Measurements from ENCODE around the gene DENND4C.
A peak's percentile ranks its signal among the peaks of the same experiment; 100 is the strongest.

Gene DENND4C

DNA sequence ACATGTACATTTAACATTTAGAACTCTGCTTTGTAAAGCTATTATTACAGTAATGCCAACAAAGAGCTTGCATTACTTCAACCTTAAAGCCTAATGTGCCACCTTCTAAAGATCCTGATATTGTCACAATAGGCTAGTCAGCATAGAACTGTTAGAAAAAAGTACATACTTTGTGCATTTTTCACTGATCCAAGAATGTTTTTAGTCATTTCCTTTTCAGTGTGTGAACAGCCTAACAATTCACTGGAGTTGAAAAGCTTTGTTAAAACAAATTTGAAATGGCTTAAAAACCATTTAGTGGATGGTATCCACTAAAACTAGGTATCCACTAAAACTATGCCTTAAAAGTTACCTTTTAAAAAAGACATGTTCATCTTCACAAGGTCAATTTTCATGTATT, 145.0 kb downstream of the DENND4C start:
- TF ChIP-seq FOXP2 (optimal IDR thresholded peaks at IDR 0.05; ENCODE audit: borderline replicate concordance, extremely low read depth, extremely low read length, insufficient read depth) (no peak), POLR2AphosphoS5 (IDR thresholded peaks at IDR 0.05; ENCODE audit: low read depth, low read length) (no peak), SIN3A (IDR thresholded peaks at IDR 0.05; ENCODE audit: borderline replicate concordance, insufficient read depth, low read length) (no peak)

DNA sequence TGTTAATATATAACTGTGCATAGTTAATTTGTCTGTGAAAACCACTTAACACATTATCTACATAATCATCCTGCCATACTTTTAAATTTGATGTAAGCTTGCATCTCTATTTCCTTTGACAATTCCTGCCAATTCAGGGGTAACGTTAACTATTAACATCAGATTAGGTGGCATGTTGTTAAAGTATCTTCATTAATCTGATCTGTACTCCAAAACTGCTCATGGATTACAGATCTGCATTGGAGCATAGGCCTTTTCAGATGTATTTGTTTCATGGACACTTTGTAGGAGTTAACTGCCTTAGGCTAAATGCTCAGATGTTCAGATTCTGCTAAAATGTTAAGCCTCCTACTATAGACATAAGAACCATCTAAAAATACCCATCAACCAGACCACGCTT, 146.4 kb downstream of the DENND4C start:
- no peak for TF ChIP-seq TAF1 (IDR thresholded peaks at IDR 0.05; ENCODE audit: borderline replicate concordance, insufficient read depth, low read length)
- no peak for TF ChIP-seq FOXP2 (optimal IDR thresholded peaks at IDR 0.05; ENCODE audit: borderline replicate concordance, extremely low read depth, extremely low read length, insufficient read depth)
- TF ChIP-seq, protein P1, sequence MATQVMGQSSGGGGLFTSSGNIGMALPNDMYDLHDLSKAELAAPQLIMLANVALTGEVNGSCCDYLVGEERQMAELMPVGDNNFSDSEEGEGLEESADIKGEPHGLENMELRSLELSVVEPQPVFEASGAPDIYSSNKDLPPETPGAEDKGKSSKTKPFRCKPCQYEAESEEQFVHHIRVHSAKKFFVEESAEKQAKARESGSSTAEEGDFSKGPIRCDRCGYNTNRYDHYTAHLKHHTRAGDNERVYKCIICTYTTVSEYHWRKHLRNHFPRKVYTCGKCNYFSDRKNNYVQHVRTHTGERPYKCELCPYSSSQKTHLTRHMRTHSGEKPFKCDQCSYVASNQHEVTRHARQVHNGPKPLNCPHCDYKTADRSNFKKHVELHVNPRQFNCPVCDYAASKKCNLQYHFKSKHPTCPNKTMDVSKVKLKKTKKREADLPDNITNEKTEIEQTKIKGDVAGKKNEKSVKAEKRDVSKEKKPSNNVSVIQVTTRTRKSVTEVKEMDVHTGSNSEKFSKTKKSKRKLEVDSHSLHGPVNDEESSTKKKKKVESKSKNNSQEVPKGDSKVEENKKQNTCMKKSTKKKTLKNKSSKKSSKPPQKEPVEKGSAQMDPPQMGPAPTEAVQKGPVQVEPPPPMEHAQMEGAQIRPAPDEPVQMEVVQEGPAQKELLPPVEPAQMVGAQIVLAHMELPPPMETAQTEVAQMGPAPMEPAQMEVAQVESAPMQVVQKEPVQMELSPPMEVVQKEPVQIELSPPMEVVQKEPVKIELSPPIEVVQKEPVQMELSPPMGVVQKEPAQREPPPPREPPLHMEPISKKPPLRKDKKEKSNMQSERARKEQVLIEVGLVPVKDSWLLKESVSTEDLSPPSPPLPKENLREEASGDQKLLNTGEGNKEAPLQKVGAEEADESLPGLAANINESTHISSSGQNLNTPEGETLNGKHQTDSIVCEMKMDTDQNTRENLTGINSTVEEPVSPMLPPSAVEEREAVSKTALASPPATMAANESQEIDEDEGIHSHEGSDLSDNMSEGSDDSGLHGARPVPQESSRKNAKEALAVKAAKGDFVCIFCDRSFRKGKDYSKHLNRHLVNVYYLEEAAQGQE (IDR thresholded peaks at IDR 0.05; ENCODE audit: insufficient read depth in 1 of 2, low read depth in 2 of 2, low read length in 2 of 2), result no peak
- TF ChIP-seq POLR2AphosphoS5 (IDR thresholded peaks at IDR 0.05; ENCODE audit: low read depth, low read length), result peak; percentile 33; the same call in 1 of the 2 replicates
- no peak for TF ChIP-seq SIN3A (IDR thresholded peaks at IDR 0.05; ENCODE audit: borderline replicate concordance, insufficient read depth, low read length)

DNA sequence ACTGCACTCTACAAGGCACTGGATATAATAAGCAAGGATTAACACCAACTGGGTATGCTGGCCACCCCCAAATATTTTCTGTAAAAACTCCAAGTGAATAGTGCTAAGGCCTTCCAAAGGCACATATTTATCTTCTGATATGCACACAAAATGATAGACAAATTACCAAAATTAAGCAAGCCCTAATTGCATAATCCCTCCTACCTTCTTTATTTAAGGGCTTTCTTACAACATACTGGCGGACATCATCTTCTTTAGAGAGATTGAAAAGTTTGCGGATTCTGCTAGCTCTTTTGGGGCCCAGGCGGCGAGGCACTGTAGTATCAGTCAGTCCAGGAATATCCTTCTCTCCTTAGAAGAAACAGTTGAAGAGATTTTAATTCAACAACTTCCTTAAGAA, 147.7 kb downstream of the DENND4C start:
- TF ChIP-seq FOXP2 (optimal IDR thresholded peaks at IDR 0.05; ENCODE audit: borderline replicate concordance, extremely low read depth, extremely low read length, insufficient read depth), result no peak

DNA sequence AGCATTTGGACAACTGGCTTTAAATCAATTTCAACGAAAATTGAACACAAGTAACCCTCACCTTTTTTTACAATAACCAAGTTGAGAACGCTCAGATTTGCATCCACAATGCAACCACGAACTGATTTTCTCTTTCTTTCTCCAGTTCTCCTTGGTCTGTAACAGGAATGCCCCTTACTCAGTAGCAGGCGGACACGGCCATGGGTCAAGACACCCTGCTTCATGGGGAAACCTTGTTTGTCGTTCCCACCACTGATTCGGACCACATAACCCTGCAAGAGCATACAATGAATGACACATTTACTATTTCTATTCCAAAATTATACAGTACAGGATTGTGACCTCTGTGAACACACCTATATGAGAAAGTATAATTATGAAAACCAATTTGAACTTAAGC, 148.2 kb downstream of the DENND4C start:
- TF ChIP-seq, protein P1 (IDR thresholded peaks at IDR 0.05; ENCODE audit: insufficient read depth in 1 of 2, low read depth in 2 of 2, low read length in 2 of 2), result no peak
- TF ChIP-seq TAF1 (IDR thresholded peaks at IDR 0.05; ENCODE audit: borderline replicate concordance, insufficient read depth, low read length) (no peak), POLR2AphosphoS5 (IDR thresholded peaks at IDR 0.05; ENCODE audit: low read depth, low read length) (no peak), FOXP2 (optimal IDR thresholded peaks at IDR 0.05; ENCODE audit: borderline replicate concordance, extremely low read depth, extremely low read length, insufficient read depth) (no peak), SIN3A (IDR thresholded peaks at IDR 0.05; ENCODE audit: borderline replicate concordance, insufficient read depth, low read length) (no peak)

DNA sequence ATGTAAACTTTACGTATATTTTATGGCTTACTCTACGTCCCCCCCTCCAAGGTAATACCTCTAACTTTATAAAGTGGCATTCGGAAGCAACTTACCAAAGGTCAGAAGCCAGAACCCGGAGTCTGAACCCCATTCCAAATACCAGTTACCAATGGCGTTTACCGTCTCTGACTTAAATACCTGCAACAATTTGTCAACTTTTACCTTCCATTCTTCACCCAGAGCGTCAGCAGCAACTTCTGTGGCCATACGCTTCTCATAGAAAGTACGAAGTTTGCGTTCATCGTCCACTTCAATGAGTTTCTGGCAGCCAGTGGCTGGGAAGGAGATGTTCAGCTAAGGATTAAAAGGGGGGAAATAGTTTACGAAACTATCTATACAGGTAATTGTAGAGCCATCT, 148.8 kb downstream of the DENND4C start:
- TF ChIP-seq TAF1 (IDR thresholded peaks at IDR 0.05; ENCODE audit: borderline replicate concordance, insufficient read depth, low read length) (peak; percentile 50; the same call in 1 of the 2 replicates), POLR2AphosphoS5 (IDR thresholded peaks at IDR 0.05; ENCODE audit: low read depth, low read length) (no peak; the same call in 1 of the 2 replicates), SIN3A (IDR thresholded peaks at IDR 0.05; ENCODE audit: borderline replicate concordance, insufficient read depth, low read length) (0 out of 2 replicates have a peak, but pooled peaks have one; percentile 11), FOXP2 (optimal IDR thresholded peaks at IDR 0.05; ENCODE audit: borderline replicate concordance, extremely low read depth, extremely low read length, insufficient read depth) (no peak)
- TF ChIP-seq, protein P1 (IDR thresholded peaks at IDR 0.05; ENCODE audit: insufficient read depth in 1 of 2, low read depth in 2 of 2, low read length in 2 of 2), result no peak

DNA sequence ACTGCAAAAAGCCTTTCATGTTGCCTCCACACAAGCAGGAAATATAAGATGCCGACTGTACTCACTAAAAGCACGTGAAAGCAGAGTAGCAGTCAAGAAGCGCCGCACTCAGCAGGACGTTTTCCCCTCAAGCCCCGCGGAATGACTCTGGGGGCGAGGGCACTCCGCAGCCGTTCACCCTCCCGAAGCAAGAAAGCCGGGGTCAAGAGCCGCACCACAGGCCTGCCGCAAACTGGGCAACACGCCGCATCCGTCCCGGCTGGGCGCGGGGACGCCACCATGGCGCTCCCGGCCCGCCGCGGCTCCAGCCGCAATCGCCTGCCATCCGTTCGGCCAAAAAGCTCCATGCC, 149.2 kb downstream of the DENND4C start:
- TF ChIP-seq POLR2AphosphoS5 (IDR thresholded peaks at IDR 0.05; ENCODE audit: low read depth, low read length) (no peak), SIN3A (IDR thresholded peaks at IDR 0.05; ENCODE audit: borderline replicate concordance, insufficient read depth, low read length) (0 out of 2 replicates have a peak, but pooled peaks have one; percentile 1)

DNA sequence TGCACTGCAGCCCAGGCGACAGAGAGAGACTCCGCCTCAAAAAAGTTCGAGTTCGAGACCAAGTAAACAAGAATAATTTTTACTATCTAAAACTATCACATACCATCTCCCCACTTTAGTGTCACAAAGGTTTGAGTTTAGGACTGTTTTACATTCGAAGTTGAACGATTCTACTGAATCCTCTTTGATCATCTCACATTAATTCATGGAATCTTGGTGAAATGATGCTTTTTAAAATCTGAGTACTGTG, 150.3 kb downstream of the DENND4C start:
- TF ChIP-seq FOXP2 (optimal IDR thresholded peaks at IDR 0.05; ENCODE audit: borderline replicate concordance, extremely low read depth, extremely low read length, insufficient read depth), result no peak
- TF ChIP-seq, protein P1 (IDR thresholded peaks at IDR 0.05; ENCODE audit: insufficient read depth in 1 of 2, low read depth in 2 of 2, low read length in 2 of 2), result no peak
- TF ChIP-seq SIN3A (IDR thresholded peaks at IDR 0.05; ENCODE audit: borderline replicate concordance, insufficient read depth, low read length), result no peak
- TF ChIP-seq POLR2AphosphoS5 (IDR thresholded peaks at IDR 0.05; ENCODE audit: low read depth, low read length), result no peak
- TF ChIP-seq TAF1 (IDR thresholded peaks at IDR 0.05; ENCODE audit: borderline replicate concordance, insufficient read depth, low read length), result no peak

All from PFSK-1 (cell line).